ENCODE data around the gene RRAS.
A peak's percentile ranks its signal among the peaks of the same experiment; 100 is the strongest.
"Not testable (repeated sequence)": the region's sequence is repeated elsewhere in the genome, so short reads cannot be mapped to it uniquely, and the experiment has no call there.

RRAS gene

GRCh38 chr19:49637821-49638738 is 1.9 kb downstream of the RRAS start:
- H3K36me3 ChIP-seq (ENCODE audit: control insufficient read depth, insufficient read depth, low read length), result no peaks in the 10 kb centered on the region
- H3K9me3 ChIP-seq (ENCODE audit: control insufficient read depth, insufficient read depth, low read depth, low read length), result no peaks in the 10 kb centered on the region
- H3K27ac ChIP-seq (ENCODE audit: low read depth, low read length), result no peak overlapping the region
- peaks cover 27% of the 10 kb centered on the region for H3K4me1 ChIP-seq (ENCODE audit: control insufficient read depth, insufficient read depth, low read length)
- H3K27me3 ChIP-seq (ENCODE audit: control insufficient read depth, insufficient read depth, low read length), result peaks cover 3% of the 10 kb centered on the region; the same call in 1 of the 2 replicates
- peak overlapping the region; percentile 54 for H3K9ac ChIP-seq (ENCODE audit: low read length)
- peak overlapping the region; percentile 66 for H3K4me3 ChIP-seq (ENCODE audit: low read depth, low read length)

GRCh38 chr19:49636233-49636932 is 3.6 kb downstream of the RRAS start:
- Histone ChIP-seq H3K9ac (ENCODE audit: low read length) (no peak overlapping the region), H3K4me1 (ENCODE audit: control insufficient read depth, insufficient read depth, low read length) (peaks cover 23% of the 10 kb centered on the region), H3K27me3 (ENCODE audit: control insufficient read depth, insufficient read depth, low read length) (peaks cover 3% of the 10 kb centered on the region; the same call in 1 of the 2 replicates), H3K27ac (ENCODE audit: low read depth, low read length) (no peak overlapping the region), H3K36me3 (ENCODE audit: control insufficient read depth, insufficient read depth, low read length) (no peaks in the 10 kb centered on the region), H3K9me3 (ENCODE audit: control insufficient read depth, insufficient read depth, low read depth, low read length) (no peaks in the 10 kb centered on the region), H3K4me3 (ENCODE audit: low read depth, low read length) (no peak overlapping the region)

GRCh38 chr19:49635530-49636232 is 4.3 kb downstream of the RRAS start:
- Histone ChIP-seq H3K9ac (ENCODE audit: low read length) (no peak overlapping the region), H3K27me3 (ENCODE audit: control insufficient read depth, insufficient read depth, low read length) (peaks cover 3% of the 10 kb centered on the region; the same call in 1 of the 2 replicates), H3K4me3 (ENCODE audit: low read depth, low read length) (no peak overlapping the region), H3K36me3 (ENCODE audit: control insufficient read depth, insufficient read depth, low read length) (no peaks in the 10 kb centered on the region), H3K4me1 (ENCODE audit: control insufficient read depth, insufficient read depth, low read length) (peaks cover 23% of the 10 kb centered on the region), H3K9me3 (ENCODE audit: control insufficient read depth, insufficient read depth, low read depth, low read length) (no peaks in the 10 kb centered on the region), H3K27ac (ENCODE audit: low read depth, low read length) (no peak overlapping the region)

GRCh38 chr19:49633273-49633672 is 6.7 kb downstream of the RRAS start:
- not testable (repeated sequence) for H3K9ac ChIP-seq (ENCODE audit: low read length); H3K9me3 ChIP-seq (ENCODE audit: control insufficient read depth, insufficient read depth, low read depth, low read length); H3K4me3 ChIP-seq (ENCODE audit: low read depth, low read length); H3K27ac ChIP-seq (ENCODE audit: low read depth, low read length); H3K36me3 ChIP-seq (ENCODE audit: control insufficient read depth, insufficient read depth, low read length); H3K27me3 ChIP-seq (ENCODE audit: control insufficient read depth, insufficient read depth, low read length)
- peaks cover 13% of the 10 kb centered on the region for H3K4me1 ChIP-seq (ENCODE audit: control insufficient read depth, insufficient read depth, low read length)

GRCh38 chr19:49632576-49632975 is 7.4 kb downstream of the RRAS start:
- Histone ChIP-seq H3K27ac (ENCODE audit: low read depth, low read length) (no peak overlapping the region), H3K9ac (ENCODE audit: low read length) (no peak overlapping the region)

GRCh38 chr19:49631610-49632192 is 8.2 kb downstream of the RRAS start:
- no peaks in the 10 kb centered on the region for H3K27me3 ChIP-seq (ENCODE audit: control insufficient read depth, insufficient read depth, low read length)
- no peak overlapping the region for H3K9ac ChIP-seq (ENCODE audit: low read length)
- no peaks in the 10 kb centered on the region for H3K9me3 ChIP-seq (ENCODE audit: control insufficient read depth, insufficient read depth, low read depth, low read length)
- peaks cover 14% of the 10 kb centered on the region for H3K36me3 ChIP-seq (ENCODE audit: control insufficient read depth, insufficient read depth, low read length)
- H3K4me3 ChIP-seq (ENCODE audit: low read depth, low read length), result no peak overlapping the region
- H3K4me1 ChIP-seq (ENCODE audit: control insufficient read depth, insufficient read depth, low read length), result peaks cover 6% of the 10 kb centered on the region; the same call in 1 of the 2 replicates
- no peak overlapping the region for H3K27ac ChIP-seq (ENCODE audit: low read depth, low read length)

More at GRCh38 chr19:49632576-49632975, 7.4 kb downstream of the RRAS start:
- H3K9me3 ChIP-seq (ENCODE audit: control insufficient read depth, insufficient read depth, low read depth, low read length), result no peaks in the 10 kb centered on the region
- H3K36me3 ChIP-seq (ENCODE audit: control insufficient read depth, insufficient read depth, low read length), result peaks cover 7% of the 10 kb centered on the region
- H3K4me1 ChIP-seq (ENCODE audit: control insufficient read depth, insufficient read depth, low read length), result peaks cover 9% of the 10 kb centered on the region; the same call in 1 of the 2 replicates
- no peaks in the 10 kb centered on the region for H3K27me3 ChIP-seq (ENCODE audit: control insufficient read depth, insufficient read depth, low read length)
- no peak overlapping the region for H3K4me3 ChIP-seq (ENCODE audit: low read depth, low read length)

- peaks cover 19% of the 10 kb centered on the region for H3K36me3 ChIP-seq (ENCODE audit: control insufficient read depth, insufficient read depth, low read length)
- H3K9me3 ChIP-seq (ENCODE audit: control insufficient read depth, insufficient read depth, low read depth, low read length), result no peaks in the 10 kb centered on the region
- no peak overlapping the region for H3K4me3 ChIP-seq (ENCODE audit: low read depth, low read length)
- peaks cover 5% of the 10 kb centered on the region; the same call in 1 of the 2 replicates for H3K4me1 ChIP-seq (ENCODE audit: control insufficient read depth, insufficient read depth, low read length)
- H3K27me3 ChIP-seq (ENCODE audit: control insufficient read depth, insufficient read depth, low read length), result no peaks in the 10 kb centered on the region
- no peak overlapping the region for H3K9ac ChIP-seq (ENCODE audit: low read length)
- no peak overlapping the region for H3K27ac ChIP-seq (ENCODE audit: low read depth, low read length)
Measured at GRCh38 chr19:49631014-49631588, 8.8 kb downstream of the RRAS start.

GRCh38 chr19:49629659-49630058 is 10.3 kb downstream of the RRAS start:
- H3K27ac ChIP-seq (ENCODE audit: low read depth, low read length), result no peak overlapping the region
- peaks cover 28% of the 10 kb centered on the region for H3K36me3 ChIP-seq (ENCODE audit: control insufficient read depth, insufficient read depth, low read length)
- no peak overlapping the region for H3K9ac ChIP-seq (ENCODE audit: low read length)
- no peaks in the 10 kb centered on the region for H3K27me3 ChIP-seq (ENCODE audit: control insufficient read depth, insufficient read depth, low read length)
- no peaks in the 10 kb centered on the region for H3K9me3 ChIP-seq (ENCODE audit: control insufficient read depth, insufficient read depth, low read depth, low read length)
- H3K4me1 ChIP-seq (ENCODE audit: control insufficient read depth, insufficient read depth, low read length), result 0 out of 2 replicates have a peak, but pooled peaks cover 5% of the 10 kb centered on the region
- no peak overlapping the region for H3K4me3 ChIP-seq (ENCODE audit: low read depth, low read length)

GRCh38 chr19:49626226-49626625 is 13.7 kb downstream of the RRAS start:
- Histone ChIP-seq H3K4me3 (ENCODE audit: low read depth, low read length) (no peak overlapping the region), H3K4me1 (ENCODE audit: control insufficient read depth, insufficient read depth, low read length) (0 out of 2 replicates have a peak, but pooled peaks cover 5% of the 10 kb centered on the region), H3K9ac (ENCODE audit: low read length) (no peak overlapping the region), H3K27ac (ENCODE audit: low read depth, low read length) (no peak overlapping the region), H3K27me3 (ENCODE audit: control insufficient read depth, insufficient read depth, low read length) (no peaks in the 10 kb centered on the region), H3K36me3 (ENCODE audit: control insufficient read depth, insufficient read depth, low read length) (peaks cover 45% of the 10 kb centered on the region), H3K9me3 (ENCODE audit: control insufficient read depth, insufficient read depth, low read depth, low read length) (no peaks in the 10 kb centered on the region)

All from HUES6 (cell line).